HG03442 (cell line): ENCODE measurements around the gene KCNV2.
A peak's percentile ranks its signal among the peaks of the same experiment; 100 is the strongest.
"Not testable (repeated sequence)": the region's sequence is repeated elsewhere in the genome, so short reads cannot be mapped to it uniquely, and the experiment has no call there.

Experiments
- ATAC-seq: cut with Tn5 transposase; IDR thresholded peaks from one replicate; pipeline ENCODE4 v1.9.1; 2021; ENCODE audit warnings: mild to moderate bottlenecking, moderate library complexity; ENCODE audit not compliant: unreplicated experiment

Gene KCNV2

DNA sequence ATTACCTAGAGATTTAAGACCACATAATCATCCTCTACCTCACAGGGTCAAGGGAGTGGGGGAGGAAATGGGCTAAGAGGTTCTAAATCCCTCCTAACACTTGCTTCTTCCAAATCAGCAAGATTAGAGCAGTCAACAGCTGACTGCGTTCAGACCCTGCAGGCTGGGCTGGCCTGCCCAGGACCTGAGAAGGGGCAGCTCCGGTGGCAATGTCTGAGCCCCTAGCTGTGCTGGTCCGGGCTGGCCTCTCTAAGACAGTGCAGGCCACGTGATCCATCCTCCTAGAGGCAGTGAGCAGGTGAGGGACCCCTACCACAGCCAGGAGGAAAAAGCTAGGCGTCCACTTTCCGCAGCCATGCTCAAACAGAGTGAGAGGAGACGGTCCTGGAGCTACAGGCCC, at the start of gene KCNV2:
KCNV2 (plus strand) TSS at position 126 of the 400 bp plus-strand sequence; CDS start at position 356, 230 bp downstream.
- no peak for ATAC-seq

DNA sequence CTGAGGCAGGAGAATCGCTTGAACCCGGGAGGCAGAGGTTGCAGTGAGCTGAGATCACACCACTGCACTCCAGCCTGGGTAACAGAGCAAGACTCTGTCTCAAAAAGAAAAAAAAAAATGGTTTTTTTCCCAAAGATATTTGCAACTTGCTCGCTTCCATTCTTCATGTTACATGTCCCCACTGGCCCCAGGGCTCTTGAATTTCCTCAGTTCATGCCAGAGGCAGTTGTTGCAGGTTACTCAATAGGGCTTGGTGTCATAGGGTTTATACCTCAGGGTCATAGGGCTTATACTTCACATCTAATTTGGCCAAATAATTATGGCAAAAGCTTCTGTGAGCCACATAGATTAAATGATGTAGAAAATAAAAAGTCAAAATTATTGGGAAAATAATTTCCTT, 44.1 kb upstream of the KCNV2 start:
- ATAC-seq = no peak

DNA sequence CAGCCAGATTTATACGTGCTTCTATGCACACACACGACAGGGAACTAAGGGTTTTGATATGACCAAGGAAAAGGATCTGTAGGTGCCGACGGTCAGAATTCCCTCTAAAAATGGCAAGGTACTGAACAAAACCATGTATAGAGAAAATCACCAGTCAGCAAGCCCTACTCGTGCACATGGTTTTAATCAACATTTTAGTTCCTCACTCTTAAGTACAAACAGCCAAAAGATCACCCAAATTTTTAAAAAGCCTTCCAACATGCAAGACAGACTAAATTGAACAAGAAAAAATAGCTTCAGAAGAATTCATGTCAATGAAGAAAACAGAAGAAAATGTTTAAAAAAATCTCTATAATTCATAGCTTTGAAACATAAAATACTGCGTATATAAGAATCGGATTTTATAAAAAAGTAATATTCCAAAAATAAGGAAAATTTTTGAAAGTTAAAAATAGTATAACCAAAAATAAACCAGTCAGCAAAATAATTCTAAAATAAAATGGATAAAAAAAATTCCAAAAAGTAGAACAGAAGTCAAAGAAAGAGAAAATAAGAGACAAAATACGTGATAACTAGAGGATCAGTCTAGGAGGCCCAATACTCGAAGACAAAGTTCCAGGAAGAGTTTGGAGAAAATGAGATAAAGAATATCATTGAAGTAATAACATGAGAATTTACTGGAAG, 43.0 kb upstream of the KCNV2 start:
- ATAC-seq = no peak

DNA sequence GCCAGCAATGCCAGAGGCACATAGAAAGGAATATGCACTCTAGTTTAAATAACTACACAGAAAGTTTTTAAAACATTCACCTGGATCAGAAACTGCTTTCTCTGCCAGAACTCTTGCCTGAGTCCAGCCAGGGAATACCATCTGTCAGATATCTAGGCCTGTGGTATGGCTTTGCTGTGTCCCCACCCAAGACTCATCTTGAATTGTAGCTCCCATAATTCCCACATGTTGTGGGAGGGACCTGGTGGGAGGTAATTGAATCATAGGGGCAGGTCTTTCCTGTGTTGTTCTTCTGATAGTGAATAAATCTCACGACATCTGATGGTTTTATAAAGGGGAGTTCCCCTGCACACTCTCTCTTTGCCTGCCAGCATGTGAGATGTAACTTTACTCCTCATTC, 41.5 kb upstream of the KCNV2 start:
- no peak for ATAC-seq

DNA sequence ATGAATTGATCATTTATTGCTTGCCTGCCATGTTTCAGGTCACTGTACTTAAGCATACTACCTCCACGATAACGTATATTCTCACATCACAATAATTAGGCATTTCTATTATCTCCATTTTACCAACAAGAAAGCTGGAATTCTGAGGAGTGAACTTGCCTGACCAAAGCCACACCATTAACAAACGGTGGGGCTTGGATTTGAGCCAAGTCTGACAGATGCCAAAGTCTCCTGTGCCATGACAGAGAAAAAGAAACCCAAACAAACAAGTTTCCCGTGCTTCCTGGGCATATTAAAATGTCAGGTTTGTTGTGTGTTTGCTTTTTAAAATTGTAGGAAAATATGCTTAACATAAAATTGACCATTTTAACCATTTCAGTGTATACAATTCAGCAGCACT, 40.8 kb upstream of the KCNV2 start:
- ATAC-seq = no peak

DNA sequence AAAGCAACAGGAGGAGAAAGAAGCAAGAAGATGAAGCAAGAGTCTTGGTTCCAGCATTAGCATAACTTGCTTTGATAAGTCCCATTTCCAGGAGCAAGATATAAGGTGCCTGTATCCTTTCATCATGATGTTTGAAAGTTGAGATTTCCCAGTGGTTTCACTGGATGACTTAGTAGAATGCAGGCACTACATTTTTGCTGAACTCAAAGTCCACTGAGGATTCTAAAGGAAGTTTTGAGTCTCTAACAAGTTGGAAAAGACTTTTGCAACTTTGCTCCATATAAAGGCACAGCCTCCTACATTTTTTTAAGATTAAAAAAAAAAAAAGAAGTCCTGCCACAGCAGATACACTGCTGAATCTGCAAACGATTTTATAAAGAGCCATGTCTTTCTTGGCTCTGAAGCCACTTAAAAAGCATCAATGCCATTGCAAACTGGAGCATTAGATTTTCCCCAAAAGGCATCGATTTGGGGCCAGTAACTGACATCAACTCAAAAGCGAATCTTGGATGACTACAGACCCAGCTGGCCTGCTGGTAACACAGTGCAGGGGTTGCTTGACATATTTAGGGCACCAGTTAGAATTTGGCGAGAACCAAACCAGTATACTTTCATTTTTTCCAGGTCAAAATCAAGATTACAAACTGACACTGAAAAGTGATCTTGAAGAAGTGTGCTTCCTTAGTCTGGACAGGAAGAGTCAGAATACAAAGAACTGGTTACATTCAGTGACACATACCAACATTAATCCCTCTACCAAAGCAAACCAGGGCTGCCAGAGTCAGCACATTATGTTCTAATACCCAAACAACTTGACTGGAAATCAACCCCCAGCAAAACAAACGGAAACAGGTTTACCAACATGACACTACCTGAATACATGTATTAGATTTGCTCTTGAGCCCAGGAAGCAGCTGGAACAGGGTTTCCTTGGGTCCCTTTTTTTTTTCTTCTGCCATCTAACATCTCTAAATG, 39.1 kb upstream of the KCNV2 start:
- ATAC-seq = no peak

DNA sequence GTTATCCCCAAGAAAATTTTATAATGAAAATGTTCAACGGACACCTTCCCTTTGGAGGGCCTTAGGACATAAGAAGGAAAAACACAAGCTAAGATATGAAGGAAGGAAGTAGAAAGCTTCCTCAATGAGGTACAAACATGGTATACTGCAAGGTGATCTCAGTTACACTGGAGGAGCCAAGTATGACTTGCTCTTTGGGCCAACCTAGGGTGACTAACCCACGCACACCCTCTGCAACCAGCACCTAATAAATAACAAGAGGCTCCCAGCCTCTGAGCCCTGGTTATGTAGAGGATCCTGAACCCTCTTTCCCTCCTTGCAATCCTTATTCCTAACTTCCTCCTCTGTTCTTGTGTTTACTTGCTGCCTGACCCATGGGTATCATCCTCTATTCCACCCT, 38.3 kb upstream of the KCNV2 start:
- no peak for ATAC-seq

DNA sequence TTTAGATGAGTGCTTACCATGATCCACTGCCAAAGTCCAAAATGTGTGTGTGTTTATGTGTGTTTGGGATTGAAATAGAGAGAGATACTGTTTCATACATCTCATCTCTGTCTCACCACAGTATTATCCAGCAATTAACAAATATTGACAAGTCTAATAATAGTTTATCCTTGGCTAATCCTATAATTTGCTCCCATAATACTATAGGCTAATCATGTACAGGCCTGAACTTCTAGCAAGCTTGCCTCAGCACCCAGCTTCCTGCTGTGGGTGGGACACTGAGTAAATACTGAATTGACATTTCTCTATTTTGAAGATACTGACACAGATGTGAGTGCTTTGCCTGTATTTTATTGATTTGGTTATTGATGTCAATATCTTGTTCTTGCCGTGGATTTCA, 35.3 kb upstream of the KCNV2 start:
- ATAC-seq = no peak

DNA sequence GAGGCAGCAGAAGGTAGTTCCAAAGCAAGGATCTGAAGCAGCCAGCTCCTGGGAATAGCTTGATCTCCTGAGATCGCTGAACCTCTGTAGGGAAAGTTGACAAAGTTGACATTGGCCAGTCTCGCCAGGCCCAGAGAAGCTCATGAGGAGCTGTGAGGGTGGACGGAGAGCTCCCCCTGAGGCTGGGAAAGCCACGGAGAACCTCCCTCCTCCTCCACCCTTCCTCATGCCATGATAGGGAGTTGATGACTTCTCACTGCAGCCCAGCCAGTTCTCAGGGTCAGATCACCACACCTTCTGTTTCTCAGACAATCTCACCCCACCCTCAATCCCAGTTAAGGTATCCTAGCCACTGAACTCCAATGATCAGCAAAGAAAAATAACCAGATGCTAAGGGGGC, 30.4 kb upstream of the KCNV2 start:
- ATAC-seq = no peak

DNA sequence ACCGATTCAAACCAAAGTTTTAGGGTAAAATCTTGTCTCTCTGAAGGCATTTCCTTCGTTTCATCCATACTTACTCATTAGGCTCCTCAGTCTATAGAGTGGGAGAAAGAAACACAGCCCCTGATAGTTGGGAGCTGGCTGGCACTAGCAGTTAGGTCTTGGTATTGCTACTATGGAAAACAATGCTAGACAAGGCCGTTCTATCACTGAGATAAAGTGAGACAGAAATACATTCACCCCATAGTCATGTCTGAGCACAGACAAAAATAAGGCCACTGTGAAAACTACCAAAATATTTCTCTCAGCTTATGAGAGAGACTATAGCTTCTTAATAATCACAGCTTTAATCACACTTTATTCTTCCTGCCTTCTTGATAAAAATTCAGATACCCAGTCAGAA, 28.7 kb upstream of the KCNV2 start:
- ATAC-seq = no peak

DNA sequence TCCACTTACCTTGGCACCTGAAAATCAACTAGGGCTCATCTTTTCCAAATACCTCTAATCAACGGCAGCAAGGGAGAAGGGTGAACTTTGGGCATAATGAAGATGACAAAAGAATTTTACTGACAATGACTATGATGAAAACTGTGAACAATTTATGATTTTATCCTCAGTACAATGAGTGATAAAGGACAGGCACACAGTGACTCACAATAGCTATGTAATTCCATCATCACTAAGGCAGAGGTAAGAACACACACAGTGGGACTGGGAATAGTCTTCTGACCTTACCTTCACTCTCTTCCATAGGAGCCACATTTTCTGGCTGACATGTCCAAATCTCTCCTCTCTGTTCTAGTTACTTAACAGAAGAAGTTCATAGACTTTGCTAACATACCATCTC, 26.1 kb upstream of the KCNV2 start:
- ATAC-seq = no peak

DNA sequence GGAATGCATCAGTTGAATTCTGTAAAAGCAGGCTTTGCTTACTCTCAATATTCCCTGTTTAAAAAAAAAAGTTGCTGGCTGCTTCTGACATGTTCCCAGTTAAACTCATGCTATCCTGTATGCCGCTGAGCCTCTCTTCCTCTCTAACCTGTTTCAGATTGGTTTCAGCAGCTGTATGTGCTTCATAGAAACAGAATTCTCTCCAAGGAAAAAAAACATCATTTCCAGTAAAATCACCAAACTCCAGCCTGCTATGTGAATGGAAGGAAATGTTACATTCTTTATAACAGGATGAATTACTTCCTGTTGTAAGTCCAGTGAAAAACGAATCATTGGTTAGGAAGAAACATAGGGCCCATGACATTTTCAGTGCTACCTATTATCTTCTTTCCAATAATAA, 25.7 kb upstream of the KCNV2 start:
- ATAC-seq = no peak

DNA sequence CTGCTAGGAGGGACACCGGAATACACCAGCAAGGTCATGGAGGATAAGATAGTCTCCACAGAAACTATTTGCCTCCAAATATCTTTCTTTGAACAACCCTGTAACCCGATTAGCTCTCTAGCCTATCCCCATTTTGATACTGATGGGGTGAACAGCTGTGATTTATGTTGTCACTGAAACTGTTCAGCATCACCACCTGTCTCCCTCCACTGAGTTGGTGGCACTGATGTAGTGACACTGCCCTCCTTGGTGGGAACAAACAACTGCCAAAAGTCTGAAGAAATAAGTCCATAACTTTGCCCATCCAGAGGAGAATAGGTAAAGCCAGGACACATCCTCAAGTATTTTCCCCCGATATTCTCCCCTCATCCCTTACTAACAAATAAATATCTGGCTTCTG, 24.3 kb upstream of the KCNV2 start:
- ATAC-seq = no peak

DNA sequence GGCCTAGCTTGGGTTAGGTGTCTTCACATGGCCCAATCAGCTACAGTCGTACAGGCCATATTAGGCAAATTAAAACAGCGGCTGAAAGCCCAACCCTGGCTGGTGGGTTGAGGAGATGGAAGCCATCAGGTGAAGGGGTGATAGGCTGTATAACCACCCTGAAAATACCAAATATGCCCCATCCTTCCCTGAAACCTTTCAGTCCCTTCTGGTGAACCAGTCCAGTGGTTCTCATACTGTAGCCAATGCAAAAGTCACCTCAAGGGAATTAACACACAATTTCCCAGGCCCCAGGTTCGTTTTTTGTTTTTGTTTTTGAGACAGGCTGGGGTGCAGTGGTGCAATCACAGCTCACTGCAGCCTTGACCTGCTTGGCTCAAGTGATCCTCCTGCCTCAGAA, 19.8 kb upstream of the KCNV2 start:
- ATAC-seq = peak; percentile 79

DNA sequence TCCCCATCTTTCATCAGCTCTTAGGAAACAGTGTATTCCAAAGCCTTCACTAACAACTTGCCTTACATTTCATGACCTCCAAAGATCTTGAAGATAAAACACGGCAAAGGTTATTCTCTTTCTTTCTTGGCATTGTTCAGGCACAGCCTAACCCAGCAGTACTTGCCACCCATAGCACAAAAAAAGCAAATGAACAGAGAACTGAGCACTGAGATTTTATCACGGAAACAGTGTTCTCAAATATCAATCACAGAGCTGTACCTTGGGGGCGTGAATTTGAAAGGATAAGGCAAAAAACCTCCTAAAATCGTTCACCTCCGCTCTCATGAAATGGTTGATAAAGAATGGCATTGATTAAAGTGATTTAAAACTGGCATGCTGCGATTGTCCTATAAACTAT, 16.9 kb upstream of the KCNV2 start:
- no peak for ATAC-seq

DNA sequence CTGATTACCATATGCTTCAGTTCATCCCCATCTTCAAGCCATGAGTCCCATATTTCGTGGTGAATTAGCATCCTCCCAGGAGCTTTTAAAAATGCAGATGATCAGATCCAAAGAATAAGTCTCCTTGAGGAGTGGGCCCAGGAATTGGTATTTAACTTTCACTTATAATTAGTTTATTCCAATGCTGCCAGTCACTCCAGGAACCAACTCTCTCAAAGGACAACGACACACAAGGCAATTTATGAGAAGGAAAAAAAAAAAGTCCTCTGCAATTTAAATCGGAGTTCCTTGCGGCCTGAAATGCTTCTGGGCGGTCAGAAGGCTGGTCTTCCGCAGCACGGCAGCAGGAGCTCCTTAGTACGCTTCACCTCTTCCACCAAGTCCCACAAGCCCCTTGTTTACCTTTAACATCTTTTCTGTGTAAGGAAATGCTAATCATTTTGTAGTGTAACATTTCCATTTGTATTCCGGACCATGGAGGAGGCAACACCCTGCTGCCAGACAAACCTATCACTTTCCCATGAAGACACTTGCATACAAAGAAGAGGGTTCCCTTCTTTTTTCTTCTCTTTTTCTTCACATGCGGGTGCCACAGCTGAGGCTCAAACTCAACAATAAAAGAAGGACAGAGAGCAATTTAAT, 16.3 kb upstream of the KCNV2 start:
- no peak for ATAC-seq

DNA sequence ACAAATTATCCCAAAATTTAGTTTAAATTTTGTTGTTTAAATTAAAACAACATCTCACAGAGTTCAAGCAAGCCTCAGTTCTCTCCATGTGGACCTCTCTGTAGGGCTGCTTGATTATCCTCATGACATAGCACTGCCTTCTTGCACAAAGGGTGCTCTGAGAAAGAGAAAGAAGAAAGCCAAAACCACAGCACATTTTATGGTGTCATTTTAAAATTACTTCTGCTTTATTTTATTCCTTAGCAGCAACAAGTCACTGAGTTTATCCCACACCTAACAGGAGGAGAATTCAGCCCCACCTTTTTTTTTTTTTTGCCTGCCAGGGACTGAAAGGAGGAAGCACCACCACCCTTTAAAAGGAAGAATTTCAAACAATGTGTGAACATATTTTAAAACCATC, 12.8 kb upstream of the KCNV2 start:
- no peak for ATAC-seq

DNA sequence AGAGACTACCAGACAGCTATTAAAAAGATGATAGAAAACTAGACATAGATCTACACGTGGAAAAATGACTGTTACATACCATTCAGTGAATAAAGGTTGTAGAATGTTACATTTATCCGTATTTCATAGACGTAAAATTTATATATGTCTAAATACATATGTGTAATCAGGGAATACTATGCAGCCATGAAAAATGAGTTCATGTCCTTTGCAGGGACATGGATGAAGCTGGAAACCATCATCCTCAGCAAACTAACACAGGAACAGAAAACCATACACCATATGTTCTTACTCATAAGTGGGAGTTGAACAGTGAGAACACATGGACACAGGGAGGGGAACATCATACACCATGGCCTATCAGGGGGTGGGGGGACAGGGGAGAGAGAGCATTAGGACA, 10.1 kb upstream of the KCNV2 start:
- ATAC-seq = not testable (repeated sequence)

DNA sequence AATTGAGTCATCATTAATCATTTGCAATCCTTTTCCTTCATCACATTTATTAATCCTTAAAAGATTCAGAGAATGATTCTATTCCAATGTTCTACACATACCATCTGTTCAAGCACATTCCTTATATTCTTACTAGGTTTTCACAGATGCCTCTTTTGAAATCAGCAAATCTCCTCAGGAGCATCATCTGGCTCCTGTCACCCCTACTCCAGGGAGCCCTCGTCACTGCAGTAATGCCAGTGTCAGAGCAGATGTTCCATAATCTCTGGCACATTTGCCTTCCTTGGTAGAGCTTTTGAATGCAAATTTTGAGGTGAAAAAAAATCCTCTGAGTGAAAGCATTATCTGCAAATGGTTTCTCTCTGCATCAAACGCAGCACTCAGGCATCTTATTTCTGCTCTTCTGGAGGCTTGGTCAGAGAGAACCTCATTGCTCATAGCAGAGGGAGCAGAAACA, 7.6 kb upstream of the KCNV2 start:
- peak; percentile 52 for ATAC-seq

DNA sequence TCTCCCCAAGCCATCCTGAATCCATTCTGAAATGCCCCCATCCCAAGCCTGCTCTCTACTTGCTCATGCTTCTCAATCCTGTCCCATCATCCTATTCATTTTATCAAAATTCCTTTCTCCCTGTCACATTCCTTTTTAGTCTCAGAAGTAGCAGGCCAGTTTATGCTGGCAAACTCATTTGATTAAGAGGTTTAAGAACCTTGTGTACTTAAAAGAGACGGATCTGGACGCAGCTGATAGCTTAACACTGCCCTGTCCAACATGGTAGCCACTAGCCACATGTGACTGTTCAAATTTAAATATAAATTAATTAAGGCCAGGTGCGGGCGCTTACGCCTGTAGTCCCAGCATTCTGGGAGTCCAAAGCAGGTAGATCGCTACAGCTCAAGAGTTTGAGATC, 5.6 kb upstream of the KCNV2 start:
- no peak for ATAC-seq

DNA sequence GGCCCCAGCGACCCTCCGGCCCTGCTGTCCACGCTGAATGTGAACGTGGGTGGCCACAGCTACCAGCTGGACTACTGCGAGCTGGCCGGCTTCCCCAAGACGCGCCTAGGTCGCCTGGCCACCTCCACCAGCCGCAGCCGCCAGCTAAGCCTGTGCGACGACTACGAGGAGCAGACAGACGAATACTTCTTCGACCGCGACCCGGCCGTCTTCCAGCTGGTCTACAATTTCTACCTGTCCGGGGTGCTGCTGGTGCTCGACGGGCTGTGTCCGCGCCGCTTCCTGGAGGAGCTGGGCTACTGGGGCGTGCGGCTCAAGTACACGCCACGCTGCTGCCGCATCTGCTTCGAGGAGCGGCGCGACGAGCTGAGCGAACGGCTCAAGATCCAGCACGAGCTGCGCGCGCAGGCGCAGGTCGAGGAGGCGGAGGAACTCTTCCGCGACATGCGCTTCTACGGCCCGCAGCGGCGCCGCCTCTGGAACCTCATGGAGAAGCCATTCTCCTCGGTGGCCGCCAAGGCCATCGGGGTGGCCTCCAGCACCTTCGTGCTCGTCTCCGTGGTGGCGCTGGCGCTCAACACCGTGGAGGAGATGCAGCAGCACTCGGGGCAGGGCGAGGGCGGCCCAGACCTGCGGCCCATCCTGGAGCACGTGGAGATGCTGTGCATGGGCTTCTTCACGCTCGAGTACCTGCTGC, 839 bp downstream of the KCNV2 start:
- ATAC-seq = no peak
